Transverse colon (tissue), 4 donors: ENCODE data around the gene VAV2.

Experiments used
- POLR2AphosphoS5 ChIP-seq, 3 donors: sonication (generic); formaldehyde crosslinking; IDR thresholded peaks; one replicate each; pipeline ENCODE4 v1.6.1; 2016; ENCODE audit warnings: antibody characterized with exemption in 3 of 3
- TF ChIP-seq, protein P1 (sequence below), 5 experiments: fragments of 200-600 bp in 3 of 5; fragments of 450-650 bp in 2 of 5; sonication (generic) in 3 of 5; IDR thresholded peaks; 1 replicate in 2 of 5; 2 replicates in 3 of 5; pipeline ENCODE4 v1.5.1; 2016 to 2017; ENCODE audit warnings: antibody characterized with exemption in 5 of 5, inconsistent platforms in 3 of 5, mild to moderate bottlenecking in 2 of 5, moderate library complexity in 1 of 5

DNA sequence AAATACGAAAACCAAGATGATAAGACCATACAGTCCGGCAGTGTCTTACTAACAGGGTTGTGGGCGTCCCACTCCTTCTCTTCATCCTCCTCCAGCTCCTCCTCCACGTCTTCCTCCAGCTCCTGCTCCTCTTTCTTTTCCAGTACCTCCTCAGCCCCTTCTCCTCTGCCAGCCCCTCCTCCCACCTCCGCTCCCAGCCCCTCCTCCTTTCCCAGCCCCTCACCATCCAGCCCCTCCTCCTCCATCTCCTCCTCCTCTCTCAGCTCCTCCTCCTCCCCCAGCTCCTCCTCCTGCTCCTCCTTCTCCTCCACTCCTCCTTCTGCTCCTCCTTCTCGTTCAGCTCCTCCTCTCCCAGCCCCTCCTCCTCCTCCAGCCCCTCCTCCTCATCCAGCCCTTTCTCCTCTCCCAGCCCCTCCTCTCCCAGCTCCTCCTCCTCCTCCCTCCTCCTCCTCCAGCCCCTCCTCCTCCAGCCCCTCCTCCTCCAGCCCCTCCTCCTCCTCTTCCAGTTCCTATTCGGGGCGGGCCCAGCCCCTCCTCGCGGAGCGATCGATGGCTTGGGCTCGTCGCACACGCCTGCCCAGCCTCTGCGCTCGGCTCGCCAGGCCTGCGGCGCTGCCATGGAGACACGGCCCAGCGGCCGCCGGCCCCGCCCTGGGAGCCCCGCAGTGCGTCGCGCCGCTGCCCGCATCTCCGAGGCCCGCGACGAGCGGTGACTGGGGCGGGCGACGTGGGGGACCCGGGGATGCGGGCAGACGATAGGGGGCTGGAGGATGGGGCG is 32.9 kb upstream of the VAV2 start, which contains the start of gene BRD3OS:
- TF ChIP-seq, protein P1, sequence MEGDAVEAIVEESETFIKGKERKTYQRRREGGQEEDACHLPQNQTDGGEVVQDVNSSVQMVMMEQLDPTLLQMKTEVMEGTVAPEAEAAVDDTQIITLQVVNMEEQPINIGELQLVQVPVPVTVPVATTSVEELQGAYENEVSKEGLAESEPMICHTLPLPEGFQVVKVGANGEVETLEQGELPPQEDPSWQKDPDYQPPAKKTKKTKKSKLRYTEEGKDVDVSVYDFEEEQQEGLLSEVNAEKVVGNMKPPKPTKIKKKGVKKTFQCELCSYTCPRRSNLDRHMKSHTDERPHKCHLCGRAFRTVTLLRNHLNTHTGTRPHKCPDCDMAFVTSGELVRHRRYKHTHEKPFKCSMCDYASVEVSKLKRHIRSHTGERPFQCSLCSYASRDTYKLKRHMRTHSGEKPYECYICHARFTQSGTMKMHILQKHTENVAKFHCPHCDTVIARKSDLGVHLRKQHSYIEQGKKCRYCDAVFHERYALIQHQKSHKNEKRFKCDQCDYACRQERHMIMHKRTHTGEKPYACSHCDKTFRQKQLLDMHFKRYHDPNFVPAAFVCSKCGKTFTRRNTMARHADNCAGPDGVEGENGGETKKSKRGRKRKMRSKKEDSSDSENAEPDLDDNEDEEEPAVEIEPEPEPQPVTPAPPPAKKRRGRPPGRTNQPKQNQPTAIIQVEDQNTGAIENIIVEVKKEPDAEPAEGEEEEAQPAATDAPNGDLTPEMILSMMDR (IDR thresholded peaks at IDR 0.05) = no peak
- TF ChIP-seq POLR2AphosphoS5 (IDR thresholded peaks at IDR 0.05) = peak in 1 of 3 donors; percentile 11
